ENCODE results near the gene SLC39A3.

Gene SLC39A3

DNA sequence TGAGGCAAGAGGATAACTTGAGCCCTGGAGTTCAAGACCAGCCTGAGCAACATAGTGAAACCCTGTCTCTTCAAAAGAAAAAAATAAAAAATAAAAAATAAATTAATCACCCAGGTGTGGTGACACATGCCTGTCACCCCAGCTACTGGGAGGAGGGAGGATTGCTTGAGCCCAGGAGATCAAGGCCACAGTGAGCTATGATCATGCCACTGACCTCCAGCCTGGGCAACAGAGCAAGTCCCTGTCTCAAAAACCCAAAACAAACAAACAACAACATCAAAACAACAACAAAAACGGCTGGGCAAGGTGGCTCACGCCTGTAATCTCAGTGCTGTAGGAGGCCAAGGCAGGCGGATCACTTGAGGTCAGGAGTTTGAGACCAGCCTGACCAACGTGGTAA, 4.3 kb upstream of the SLC39A3 start:
- no peak for DNase-seq

GRCh38 chr19:2743099-2743498, 3.3 kb upstream of the SLC39A3 start:
- no peak for DNase-seq

DNA sequence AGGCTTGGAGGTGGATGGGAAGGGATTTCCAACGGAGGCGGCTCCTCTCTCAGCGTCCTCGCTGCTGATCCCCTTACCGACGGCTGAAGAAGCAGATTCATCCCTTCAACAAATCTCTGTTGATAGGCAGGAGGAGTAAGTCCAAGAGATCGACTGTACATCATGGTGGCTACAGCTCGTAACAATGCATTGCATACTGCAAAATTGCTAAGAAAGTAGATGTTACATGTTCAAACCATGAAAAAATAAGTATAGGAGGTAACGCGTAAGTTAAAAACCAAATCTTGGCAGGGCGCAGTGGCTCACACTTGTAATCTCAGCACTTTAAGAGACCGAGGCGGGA, 468 bp upstream of the SLC39A3 start:
- no peak for DNase-seq

GRCh38 chr19:2736550-2737190, 3.1 kb downstream of the SLC39A3 start:
- no peak for DNase-seq

GRCh38 chr19:2735374-2735773, 4.4 kb downstream of the SLC39A3 start:
- DNase-seq, result no peak

DNA sequence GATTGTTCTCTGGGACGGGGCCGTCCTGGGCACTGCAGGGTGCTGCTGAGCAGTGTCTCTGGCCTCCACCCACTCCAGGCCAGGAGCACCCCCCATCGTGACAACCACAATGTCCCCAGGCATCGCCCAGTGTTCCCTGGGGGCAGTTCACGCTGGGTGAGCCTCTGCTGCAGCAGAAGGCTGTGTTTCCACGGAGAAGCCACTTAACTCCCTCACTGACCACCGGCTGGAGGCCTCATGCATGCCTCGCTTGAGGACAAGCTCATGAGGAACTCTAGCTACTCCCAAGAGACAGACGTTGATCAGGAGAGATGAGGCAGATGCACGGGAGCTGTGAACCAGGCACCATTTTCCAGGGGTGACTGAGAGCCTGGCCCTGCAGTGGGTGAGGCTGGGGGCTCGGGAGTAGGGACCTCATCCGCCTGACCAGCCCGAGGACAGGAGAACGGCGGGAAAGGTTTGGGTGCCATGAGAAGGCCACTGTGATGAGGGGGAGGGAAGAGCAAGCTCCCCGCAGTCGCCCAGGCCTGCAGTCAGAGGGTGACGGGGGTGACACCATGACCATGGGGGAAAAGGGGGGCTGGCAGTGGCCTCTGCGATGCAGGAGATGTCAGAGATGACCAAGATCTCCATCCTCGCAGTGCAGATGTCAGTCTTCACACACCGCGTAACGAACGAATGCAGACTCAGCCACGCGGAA, 5.1 kb downstream of the SLC39A3 start:
- DNase-seq, result no peak

- no peak for DNase-seq
Measured at GRCh38 chr19:2733930-2734588, 5.8 kb downstream of the SLC39A3 start.

GRCh38 chr19:2732883-2733282, 6.9 kb downstream of the SLC39A3 start:
- DNase-seq, result no peak

DNA sequence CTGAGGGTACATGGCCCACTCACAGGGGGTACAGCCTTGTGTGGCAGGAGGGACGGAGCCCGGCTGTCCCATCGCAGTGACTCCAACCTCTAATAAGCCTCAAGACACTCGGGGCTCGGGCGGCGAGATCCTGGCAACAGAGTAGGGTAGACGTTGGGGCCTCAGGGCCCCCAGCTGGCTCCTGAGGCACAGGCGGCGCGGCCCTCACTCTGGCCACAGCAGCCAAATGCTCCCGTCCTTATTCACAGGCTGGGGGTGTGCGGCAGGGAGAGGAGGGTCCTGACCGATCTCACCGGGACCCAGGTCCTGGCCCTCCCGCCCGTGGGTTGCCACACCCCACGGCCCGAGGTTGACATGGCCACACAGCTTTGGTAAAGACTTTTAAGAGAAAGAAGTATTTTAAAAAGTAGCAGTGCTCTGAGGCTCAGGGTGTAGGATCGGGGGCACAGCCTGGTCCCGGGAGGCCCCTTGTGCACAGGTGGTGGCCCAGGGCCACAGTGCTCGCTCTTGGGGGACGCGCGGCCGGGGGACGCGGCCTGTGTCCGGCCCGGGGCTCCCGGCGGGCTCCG, 7.6 kb downstream of the SLC39A3 start:
- DNase-seq, result no peak

DNA sequence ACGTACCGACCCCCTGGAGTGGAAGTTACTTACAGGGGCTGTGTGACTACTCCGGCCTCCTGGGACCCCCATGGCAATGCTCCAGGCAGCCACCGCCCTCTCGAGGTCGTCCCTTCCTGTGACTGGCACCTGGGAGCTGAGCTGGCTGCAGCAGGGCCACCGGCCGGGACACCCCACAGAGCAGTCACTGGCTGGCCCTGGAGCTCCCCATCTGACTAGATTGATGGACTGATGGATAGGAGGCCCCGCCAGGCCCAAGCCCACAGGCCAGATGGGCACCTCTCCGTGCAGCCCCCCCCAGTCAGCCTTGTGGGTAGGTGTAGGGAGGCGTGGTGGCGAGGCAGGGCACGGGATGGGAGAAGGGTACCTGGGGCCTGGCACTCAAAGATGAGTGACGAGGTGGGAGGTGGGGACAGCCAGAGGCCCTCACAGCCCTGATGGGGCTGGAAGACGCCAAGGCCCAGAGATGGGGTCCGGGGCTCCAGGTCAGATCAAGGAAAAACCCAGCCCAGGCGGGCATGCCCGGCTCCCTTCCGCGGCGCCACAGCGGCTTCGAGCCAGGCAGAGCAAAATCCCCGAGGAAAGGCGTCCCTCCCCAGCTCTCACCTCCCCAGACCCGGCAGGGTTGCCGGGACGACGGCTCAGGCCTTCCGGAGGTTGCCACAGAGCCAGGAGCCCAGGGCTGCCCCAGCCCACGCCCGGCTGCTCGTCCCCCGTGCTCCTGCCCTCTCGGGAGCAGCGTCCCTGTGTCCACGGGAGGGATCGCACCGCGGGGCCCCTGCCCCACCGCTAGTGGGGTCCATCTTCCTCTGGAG, 8.4 kb downstream of the SLC39A3 start:
- DNase-seq, result no peak

- no peak for DNase-seq
Measured at GRCh38 chr19:2729943-2730818, 9.6 kb downstream of the SLC39A3 start.

GRCh38 chr19:2728783-2729387, 10.9 kb downstream of the SLC39A3 start:
- DNase-seq, result no peak

- no peak for DNase-seq
Measured at GRCh38 chr19:2727640-2727944, 12.2 kb downstream of the SLC39A3 start.

GRCh38 chr19:2726904-2727639, 12.7 kb downstream of the SLC39A3 start:
- no peak for DNase-seq

- no peak for DNase-seq
Measured at GRCh38 chr19:2726160-2726855, 13.5 kb downstream of the SLC39A3 start.

DNA sequence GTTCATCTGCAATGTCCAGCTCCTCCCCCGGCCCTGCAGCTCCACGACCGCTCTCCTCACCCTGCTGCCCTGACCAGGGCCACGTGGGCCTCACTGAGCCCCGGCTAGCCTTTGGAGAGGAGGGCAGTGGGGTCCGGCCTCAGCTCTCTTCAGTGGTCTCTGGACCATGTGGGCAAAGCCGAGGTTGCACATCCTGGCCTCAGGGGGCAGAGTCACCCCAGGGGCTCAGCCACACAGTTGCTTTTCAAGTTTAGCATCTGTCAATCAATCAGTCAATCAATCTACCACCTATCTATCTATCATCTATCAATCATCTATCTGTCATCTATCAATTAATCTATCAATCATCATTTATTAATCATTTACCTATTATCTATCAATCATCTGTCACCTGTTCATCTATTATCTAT, 15.7 kb downstream of the SLC39A3 start:
- DNase-seq, result no peak

DNA sequence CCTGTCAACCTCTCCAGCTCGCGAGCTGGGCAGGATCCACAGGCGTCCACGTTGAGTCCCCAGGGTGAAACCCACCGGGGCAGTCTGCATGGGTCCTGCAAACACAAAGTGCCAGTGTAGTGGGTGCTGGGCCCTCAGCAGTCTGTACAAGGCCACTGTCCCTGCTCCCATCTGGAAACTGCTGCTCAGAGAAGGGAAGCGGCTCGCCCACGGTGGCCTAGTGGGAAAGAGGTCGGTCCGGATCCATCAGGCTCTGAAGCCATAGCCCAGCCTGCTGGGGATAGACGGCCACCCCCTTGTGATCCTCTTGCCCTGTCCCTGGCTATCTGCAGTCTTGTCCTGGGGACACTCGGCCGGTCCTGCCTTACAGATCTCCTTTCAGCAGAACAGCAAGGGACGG, 16.1 kb downstream of the SLC39A3 start:
- no peak for DNase-seq

- no peak for DNase-seq
Measured at GRCh38 chr19:2723345-2723715, 16.5 kb downstream of the SLC39A3 start.

- peak; percentile 5 for DNase-seq
Measured at GRCh38 chr19:2722541-2723344, 17.1 kb downstream of the SLC39A3 start.

All from hematopoietic multipotent progenitor cell treated with erythropoietin and hydrocortisone succinate and interleukin-3 and kit ligand, for 8 days (in vitro differentiated cells).